ENCODE data around the gene BIRC3. TPM values are rescaled to one million over a fixed set of nuclear protein-coding genes. Genes with fewer than 3 reads are reported as not detected.
A peak's percentile ranks its signal among the peaks of the same experiment; 100 is the strongest.
"Not testable (repeated sequence)": the region's sequence is repeated elsewhere in the genome, so short reads cannot be mapped to it uniquely, and the experiment has no call there.

Gene BIRC3
- total RNA-seq, 2 experiments from 2014 or later: 79.0 to 80.0 TPM

DNA sequence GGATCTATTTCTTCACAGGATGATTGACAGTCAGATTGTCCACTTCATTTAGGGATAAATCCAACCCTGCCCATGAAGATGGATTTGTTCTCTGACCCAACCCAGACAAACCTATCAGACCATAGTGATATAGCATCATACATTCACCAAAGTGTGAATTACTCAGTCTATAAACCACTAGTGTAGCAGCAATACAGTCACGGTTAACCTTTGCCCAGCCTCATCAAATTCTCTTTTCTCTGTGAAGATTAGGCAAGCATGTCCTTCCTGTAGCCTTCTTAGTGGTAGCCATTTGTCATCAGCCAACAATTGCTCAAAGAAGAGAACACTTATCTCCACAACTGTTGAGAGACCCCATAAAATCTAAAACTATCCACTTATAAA, 15.3 kb downstream of the BIRC3 start:
- H3K36me3 Mint-ChIP-seq (ENCODE audit: low read depth): peaks cover 56% of the 10 kb centered on the region
- POLR2A ChIA-PET: interaction anchor here (0.9 kb wide), 1 partner anchor 39 kb away, joined by 5 read pairs; no protein-coding TSS in a partner anchor

DNA sequence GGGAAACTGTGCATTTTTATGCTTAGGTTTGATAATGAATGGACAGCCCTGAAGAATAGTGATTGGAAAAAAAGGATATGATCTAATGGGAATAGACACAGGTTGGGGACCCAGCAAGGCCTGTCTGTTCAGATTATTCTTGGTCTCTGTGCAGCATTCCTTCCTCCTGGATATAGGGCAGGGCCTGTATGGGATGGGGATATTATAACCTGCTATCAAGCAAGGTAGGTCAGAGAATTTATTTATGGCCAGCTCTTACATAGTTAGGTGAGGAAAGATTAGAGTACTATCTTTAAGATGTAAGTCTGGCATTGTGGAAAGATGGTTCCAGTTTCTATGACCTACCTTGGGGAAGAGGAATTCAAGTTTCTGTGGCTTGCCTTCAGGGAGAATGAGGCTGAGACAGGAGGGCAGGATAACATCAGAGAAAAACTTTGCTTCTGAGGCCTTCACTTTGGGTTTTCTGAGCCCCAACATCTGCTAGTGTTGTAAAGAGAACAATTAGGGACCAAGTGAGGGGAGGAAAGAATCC, 21.3 kb downstream of the BIRC3 start:
- CTCF ChIA-PET: interaction anchor here (1.3 to 4.9 kb wide), 4 partner anchors 45 to 328 kb away, joined by 4 to 53 read pairs (median 20); no protein-coding TSS in a partner anchor
- H3K36me3 Mint-ChIP-seq (ENCODE audit: low read depth): peaks cover 27% of the 10 kb centered on the region
- POLR2A ChIA-PET: no interaction called here
- H3K27me3 Mint-ChIP-seq: no peaks in the 10 kb centered on the region
- no peaks in the 10 kb centered on the region for H3K9me3 Mint-ChIP-seq
- no peak for DNase-seq
- H3K4me3 Mint-ChIP-seq: no peak overlapping the region
- H3K4me1 Mint-ChIP-seq: peaks cover 10% of the 10 kb centered on the region
- no peak overlapping the region for H3K27ac Mint-ChIP-seq

More for the DNA sequence above, 15.3 kb downstream of the BIRC3 start:
- no peak overlapping the region for H3K27ac Mint-ChIP-seq
- no peaks in the 10 kb centered on the region for H3K9me3 Mint-ChIP-seq
- no peak overlapping the region for H3K4me3 Mint-ChIP-seq
- H3K27me3 Mint-ChIP-seq: no peaks in the 10 kb centered on the region
- peaks cover 9% of the 10 kb centered on the region for H3K4me1 Mint-ChIP-seq
- no peak for DNase-seq
- CTCF ChIA-PET: interaction anchor here (1.5 to 4.1 kb wide), 2 partner anchors 10 to 39 kb away, joined by 8 to 20 read pairs; no protein-coding TSS in a partner anchor

- H3K27ac Mint-ChIP-seq, H3K27me3 Mint-ChIP-seq: not testable (repeated sequence)
- H3K4me1 Mint-ChIP-seq: peaks cover 20% of the 10 kb centered on the region
Observed at GRCh38 chr11:102341311-102341710, 24.0 kb downstream of the BIRC3 start.

DNA sequence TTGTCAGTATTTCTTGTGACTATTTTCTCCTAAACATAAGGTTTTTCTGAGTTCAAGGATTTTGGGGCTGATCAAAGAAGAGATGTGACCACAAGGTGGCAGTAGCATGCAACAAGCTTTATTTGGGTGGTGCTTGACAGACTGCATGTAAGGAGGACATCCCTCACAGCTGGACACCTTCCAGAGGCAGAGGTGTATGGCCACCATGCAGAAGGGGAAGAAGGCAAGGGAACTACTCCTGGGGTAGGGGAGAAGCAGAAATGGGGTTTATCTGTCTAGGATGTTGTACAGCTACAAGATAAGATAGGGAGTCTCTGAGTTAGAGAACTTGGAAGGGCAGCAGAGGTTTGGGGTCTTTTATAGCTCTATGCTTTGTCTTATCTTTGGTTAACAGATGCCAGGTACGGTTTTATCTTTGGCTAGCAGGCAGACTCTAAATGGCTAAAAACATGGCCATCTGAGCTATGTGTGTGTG, 24.6 kb downstream of the BIRC3 start:
- Mint-ChIP-seq H3K4me3 (no peak overlapping the region), H3K4me1 (peaks cover 20% of the 10 kb centered on the region), H3K36me3 (ENCODE audit: low read depth) (peaks cover 19% of the 10 kb centered on the region), H3K27ac (no peak overlapping the region), H3K9me3 (no peaks in the 10 kb centered on the region), H3K27me3 (no peaks in the 10 kb centered on the region)
- CTCF ChIA-PET: interaction anchor here (0.8 to 4.9 kb wide), 49 partner anchors 9 to 325 kb away, joined by 3 to 53 read pairs (median 5); partner anchors contain the start of genes BIRC3 and TMEM123
- POLR2A ChIA-PET: interaction anchor here (0.7 to 2.2 kb wide), 8 partner anchors 8 to 272 kb away, joined by 3 to 6 read pairs (median 4); no protein-coding TSS in a partner anchor
- DNase-seq: peak; percentile 72

More at GRCh38 chr11:102341311-102341710, 24.0 kb downstream of the BIRC3 start:
- not testable (repeated sequence) for DNase-seq, H3K4me3 Mint-ChIP-seq, H3K9me3 Mint-ChIP-seq
- POLR2A ChIA-PET: interaction anchor here (0.8 to 2.2 kb wide), 5 partner anchors 9 to 135 kb away, joined by 3 to 6 read pairs (median 4); no protein-coding TSS in a partner anchor
- H3K36me3 Mint-ChIP-seq (ENCODE audit: low read depth): peaks cover 23% of the 10 kb centered on the region
- CTCF ChIA-PET: interaction anchor here (0.8 to 4.9 kb wide), 37 partner anchors 8 to 325 kb away, joined by 3 to 53 read pairs (median 6); partner anchors contain the start of genes BIRC3 and TMEM123

DNA sequence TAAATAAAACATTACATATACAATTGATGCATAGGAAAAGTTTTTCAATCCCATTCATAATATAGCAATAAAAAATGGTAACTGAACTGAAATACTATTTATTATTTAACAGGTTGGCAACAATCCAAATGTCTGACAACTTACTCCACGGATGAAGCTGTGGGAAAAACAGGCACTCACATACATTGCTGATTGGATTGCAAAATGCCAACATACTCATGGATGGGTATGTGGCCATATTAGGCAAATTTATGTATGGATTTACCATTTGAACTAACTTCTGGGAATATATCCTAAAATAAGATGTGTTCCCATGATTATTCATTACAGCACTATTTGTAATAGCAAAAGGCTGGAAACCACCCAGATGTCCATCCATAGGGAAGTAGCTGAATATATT, 26.5 kb downstream of the BIRC3 start:
- peaks cover 6% of the 10 kb centered on the region for H3K36me3 Mint-ChIP-seq (ENCODE audit: low read depth)
- DNase-seq: no peak
- POLR2A ChIA-PET: interaction anchor here (1.0 kb wide), 1 partner anchor 54 kb away, joined by 3 read pairs; no protein-coding TSS in a partner anchor

GRCh38 chr11:102345904-102346303, 28.6 kb downstream of the BIRC3 start:
- Mint-ChIP-seq H3K27me3 (no peaks in the 10 kb centered on the region), H3K36me3 (ENCODE audit: low read depth) (peaks cover 15% of the 10 kb centered on the region), H3K4me1 (peaks cover 34% of the 10 kb centered on the region), H3K4me3 (peak overlapping the region; percentile 98), H3K27ac (peak overlapping the region; percentile 97), H3K9me3 (no peaks in the 10 kb centered on the region)
- POLR2A ChIA-PET: interaction anchor here (1.2 to 1.7 kb wide), 2 partner anchors 28 to 52 kb away, joined by 4 read pairs; partner anchors contain the start of gene BIRC3
- no peak for DNase-seq
- CTCF ChIA-PET: interaction anchor here (0.8 to 2.5 kb wide), 5 partner anchors 10 to 267 kb away, joined by 3 to 12 read pairs (median 5); partner anchors contain the start of gene BIRC3

More for the DNA sequence above, 26.5 kb downstream of the BIRC3 start:
- Mint-ChIP-seq H3K4me3 (no peak overlapping the region), H3K27me3 (no peaks in the 10 kb centered on the region), H3K9me3 (no peaks in the 10 kb centered on the region), H3K27ac (no peak overlapping the region), H3K4me1 (peaks cover 28% of the 10 kb centered on the region)
- CTCF ChIA-PET: interaction anchor here (0.7 to 2.5 kb wide), 9 partner anchors 8 to 323 kb away, joined by 3 to 12 read pairs (median 4); no protein-coding TSS in a partner anchor

DNA sequence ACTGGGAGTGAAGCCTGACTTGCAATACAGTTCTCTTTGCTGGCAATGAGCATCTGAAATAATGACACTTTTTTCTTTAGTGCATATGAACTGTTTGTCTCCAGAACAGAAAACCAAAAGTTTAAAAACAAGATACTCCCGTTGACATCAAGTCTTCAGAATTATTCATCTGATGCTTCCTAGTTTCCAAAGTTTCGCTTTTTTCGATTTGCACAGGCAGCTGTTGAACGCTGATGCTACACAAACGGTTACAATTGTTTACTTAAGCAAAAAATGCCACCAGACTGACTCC, 29.1 kb downstream of the BIRC3 start:
- Mint-ChIP-seq H3K27ac (peak overlapping the region; percentile 97), H3K4me1 (peaks cover 34% of the 10 kb centered on the region), H3K4me3 (peak overlapping the region; percentile 98), H3K9me3 (no peaks in the 10 kb centered on the region), H3K27me3 (no peaks in the 10 kb centered on the region), H3K36me3 (ENCODE audit: low read depth) (peaks cover 18% of the 10 kb centered on the region)
- DNase-seq: no peak
- ChIA-PET CTCF (interaction anchor here (1.6 kb wide), 1 partner anchor 28 kb away, joined by 3 read pairs; the partner anchor contains the start of gene BIRC3), POLR2A (interaction anchor here (1.3 to 1.7 kb wide), 2 partner anchors 28 to 51 kb away, joined by 3 to 4 read pairs; partner anchors contain the start of gene BIRC3)

DNA sequence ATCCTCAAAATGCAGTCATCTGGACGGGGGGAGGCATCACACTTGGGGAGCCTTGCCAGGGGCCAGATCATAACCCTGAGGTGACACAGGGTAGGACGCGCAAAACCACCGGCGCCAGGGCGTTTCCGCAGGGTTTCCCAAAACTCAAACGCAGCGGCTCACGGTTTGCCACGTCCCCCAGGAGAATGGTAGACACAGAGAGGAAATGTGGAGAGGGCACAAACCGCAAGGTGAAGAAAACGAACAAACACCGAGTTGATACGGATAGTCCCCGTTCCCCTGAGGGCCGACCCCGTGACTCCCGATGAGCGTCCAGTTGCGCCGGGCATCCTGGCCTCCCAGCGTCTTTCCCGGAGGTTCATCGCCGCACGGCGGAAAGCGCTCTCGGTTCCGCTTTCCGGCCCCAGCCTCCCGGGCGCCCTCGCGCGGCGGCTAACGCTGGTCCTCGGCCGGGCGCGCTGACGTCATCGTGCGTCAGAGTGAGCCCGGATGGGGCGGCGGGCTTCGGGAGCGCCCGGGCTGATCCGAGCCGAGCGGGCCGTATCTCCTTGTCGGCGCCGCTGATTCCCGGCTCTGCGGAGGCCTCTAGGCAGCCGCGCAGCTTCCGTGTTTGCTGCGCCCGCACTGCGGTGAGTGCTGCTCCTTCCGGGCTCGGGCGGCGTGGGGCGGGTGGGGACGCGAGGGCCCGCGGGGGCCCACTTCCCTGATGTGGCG, 29.6 kb downstream of the BIRC3 start, which contains the start of gene BIRC2:
TSS of gene BIRC2 (plus strand) at position 467 of the 714 bp plus-strand sequence. CDS start 2,641 bp downstream, outside the sequence.
- Mint-ChIP-seq H3K27me3 (no peaks in the 10 kb centered on the region), H3K27ac (peak within 1 kb of the TSS; percentile 97), H3K36me3 (ENCODE audit: low read depth) (peaks cover 23% of the 10 kb centered on the region), H3K9me3 (no peaks in the 10 kb centered on the region), H3K4me1 (peaks cover 34% of the 10 kb centered on the region), H3K4me3 (peak within 1 kb of the TSS; percentile 98)
- DNase-seq: peak; percentile 95
- ChIA-PET POLR2A (interaction anchor here (0.8 to 1.7 kb wide), 5 partner anchors 29 to 105 kb away, joined by 3 to 4 read pairs (median 4); partner anchors contain the start of gene BIRC3), CTCF (interaction anchor here (1.6 kb wide), 2 partner anchors 29 to 46 kb away, joined by 3 to 4 read pairs; partner anchors contain the start of gene BIRC3)

GRCh38 chr11:102347462-102348370, 30.4 kb downstream of the BIRC3 start:
- DNase-seq: no peak
- no peaks in the 10 kb centered on the region for H3K9me3 Mint-ChIP-seq
- POLR2A ChIA-PET: interaction anchor here (0.8 to 1.7 kb wide), 6 partner anchors 30 to 104 kb away, joined by 3 to 4 read pairs (median 4); partner anchors contain the start of gene BIRC3
- H3K36me3 Mint-ChIP-seq (ENCODE audit: low read depth): peaks cover 23% of the 10 kb centered on the region
- CTCF ChIA-PET: interaction anchor here (0.7 to 3.3 kb wide), 4 partner anchors 42 to 171 kb away, joined by 3 to 18 read pairs (median 4); no protein-coding TSS in a partner anchor
- no peaks in the 10 kb centered on the region for H3K27me3 Mint-ChIP-seq
- peaks cover 33% of the 10 kb centered on the region for H3K4me1 Mint-ChIP-seq
- H3K4me3 Mint-ChIP-seq: peak overlapping the region; percentile 98
- peak overlapping the region; percentile 97 for H3K27ac Mint-ChIP-seq

DNA sequence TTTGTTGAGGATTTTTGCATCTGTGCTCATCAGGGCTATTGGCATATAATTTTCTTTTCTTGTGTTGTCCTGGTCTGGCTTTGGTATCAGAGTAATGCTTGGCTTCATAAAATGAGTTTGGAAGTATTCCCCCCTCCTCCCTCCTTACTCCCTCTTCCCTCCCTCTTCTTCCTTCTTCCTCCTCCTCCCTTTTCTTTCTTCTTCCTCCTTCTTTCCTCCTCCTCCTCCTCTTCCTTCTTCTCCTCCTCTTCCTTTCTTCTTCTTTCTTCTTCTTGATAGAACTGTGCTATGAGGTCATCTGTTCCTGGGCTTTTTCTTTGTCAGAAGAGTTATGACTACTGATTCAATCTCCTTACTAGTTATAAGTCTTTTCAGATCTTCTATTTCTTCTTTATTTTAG, 39.8 kb downstream of the BIRC3 start:
- no peak overlapping the region for H3K4me3 Mint-ChIP-seq
- H3K27ac Mint-ChIP-seq: no peak overlapping the region
- ChIA-PET CTCF (no interaction called here), POLR2A (no interaction called here)
- H3K27me3 Mint-ChIP-seq: no peaks in the 10 kb centered on the region
- peaks cover 66% of the 10 kb centered on the region for H3K36me3 Mint-ChIP-seq (ENCODE audit: low read depth)
- no peaks in the 10 kb centered on the region for H3K9me3 Mint-ChIP-seq
- peaks cover 45% of the 10 kb centered on the region for H3K4me1 Mint-ChIP-seq
- no peak for DNase-seq

DNA sequence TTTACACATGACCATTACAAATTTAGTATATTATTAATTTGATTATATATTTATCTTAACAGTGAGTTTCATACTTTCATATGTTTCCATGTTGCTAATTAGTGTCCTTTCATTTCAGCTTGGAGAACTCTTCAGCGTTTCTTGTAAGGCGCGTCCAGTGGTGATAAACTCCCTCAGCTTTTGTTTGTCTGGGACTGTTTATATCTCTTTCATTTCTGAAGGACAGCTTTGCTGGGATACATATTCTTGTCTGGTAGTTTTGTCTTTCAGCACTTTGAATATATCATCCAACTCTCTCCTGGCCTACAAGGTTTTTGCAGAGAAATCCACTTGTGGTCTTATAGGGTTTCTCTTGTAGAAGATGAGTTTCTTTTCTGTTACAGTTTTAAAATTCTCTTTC, 42.1 kb downstream of the BIRC3 start:
- Mint-ChIP-seq H3K4me3 (no peak overlapping the region), H3K9me3 (no peaks in the 10 kb centered on the region), H3K27me3 (no peaks in the 10 kb centered on the region), H3K36me3 (ENCODE audit: low read depth) (peaks cover 73% of the 10 kb centered on the region), H3K4me1 (peaks cover 41% of the 10 kb centered on the region), H3K27ac (no peak overlapping the region)
- CTCF ChIA-PET: interaction anchor here (0.9 to 2.2 kb wide), 5 partner anchors 8 to 253 kb away, joined by 4 to 9 read pairs (median 5); no protein-coding TSS in a partner anchor
- DNase-seq: no peak
- POLR2A ChIA-PET: no interaction called here

DNA sequence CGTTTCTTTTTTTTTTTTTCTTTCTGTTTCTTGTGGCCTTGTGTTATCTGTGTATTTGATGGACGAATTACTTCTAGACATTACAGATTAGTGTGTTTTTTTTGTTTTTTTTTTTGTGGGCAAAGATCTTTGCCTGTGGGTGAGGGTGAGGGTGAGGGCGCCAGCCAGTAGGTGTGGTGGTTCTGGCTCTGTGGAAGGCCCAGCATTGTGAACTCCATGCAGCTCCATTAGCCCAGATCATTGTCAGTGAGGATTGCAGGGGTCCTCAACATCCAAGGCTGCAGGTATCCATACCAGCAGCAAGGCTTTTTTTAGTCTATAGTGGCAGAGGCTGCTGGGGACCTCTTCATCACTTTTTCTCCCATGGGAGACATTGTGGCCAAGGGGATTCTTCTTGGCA, 43.4 kb downstream of the BIRC3 start:
- Mint-ChIP-seq H3K4me1 (peaks cover 38% of the 10 kb centered on the region), H3K4me3 (no peak overlapping the region), H3K36me3 (ENCODE audit: low read depth) (peaks cover 71% of the 10 kb centered on the region), H3K27ac (peak overlapping the region; percentile 26), H3K9me3 (no peaks in the 10 kb centered on the region), H3K27me3 (no peaks in the 10 kb centered on the region)
- DNase-seq: no peak
- ChIA-PET POLR2A (no interaction called here), CTCF (interaction anchor here (0.7 to 2.2 kb wide), 3 partner anchors 18 to 723 kb away, joined by 3 to 9 read pairs (median 8); no protein-coding TSS in a partner anchor)

Data from activated CD4-positive, alpha-beta memory T cell treated with anti-CD3 and anti-CD28 coated beads, Interleukin-2, amount 10 ng/mL, durations not matched to agents 7 days and 5 days (primary cell).